Suprapubic skin (tissue), 4 donors: ENCODE results near the gene MAPK4.

Source experiments
- CTCF ChIP-seq, 2 donors: fragments of 200-600 bp in 1 of 2; fragments of 450-650 bp in 1 of 2; sonication (generic) in 1 of 2; IDR thresholded peaks; one replicate each; pipeline ENCODE4 v1.5.1; 2016 to 2019; ENCODE audit warnings: antibody characterized with exemption in 2 of 2, mild to moderate bottlenecking in 1 of 2, moderate library complexity in 1 of 2
- EP300 ChIP-seq: sonication (generic); formaldehyde crosslinking; IDR thresholded peaks from one replicate; pipeline ENCODE4 v1.6.1; 2017; ENCODE audit warnings: antibody characterized with exemption
- POLR2A ChIP-seq, 2 donors: fragments of 450-650 bp; IDR thresholded peaks; one replicate each; pipeline ENCODE4 v1.6.1; 2017; ENCODE audit warnings: antibody characterized with exemption in 2 of 2, mild to moderate bottlenecking in 2 of 2, moderate library complexity in 2 of 2
- POLR2AphosphoS5 ChIP-seq, 3 donors: sonication (generic); formaldehyde crosslinking; IDR thresholded peaks; one replicate each; pipeline ENCODE4 v1.6.1; 2017; ENCODE audit warnings: antibody characterized with exemption in 3 of 3

GRCh38 chr18:50558948-50559751 is 737 bp upstream of the MAPK4 start:
- TF ChIP-seq POLR2AphosphoS5 (IDR thresholded peaks at IDR 0.05) (no peak), CTCF (IDR thresholded peaks at IDR 0.05) (no peak), POLR2A (IDR thresholded peaks at IDR 0.05) (no peak), EP300 (no peak)
